IMR-90 (cell line): Measurements from ENCODE around the gene SLC12A6. TPM values are rescaled to one million over a fixed set of nuclear protein-coding genes. Genes with fewer than 3 reads are reported as not detected.

Source experiments
- ATAC-seq: fragments of 200-7000 bp; cut with Tn5 transposase; 2 replicates; pipeline ENCODE4 v1.9.1; 2020; ENCODE audit warnings: low read depth, mild to moderate bottlenecking, moderate library complexity
- BruUV-seq: library from RNA; stranded (reverse); fragments of 400-500 nt; replicated peaks from 2 replicates; lab custom pipeline; 2021; lab: Mats Ljungman, UMichigan
- CTCF ChIA-PET: fragments of 300-600 bp; formaldehyde crosslinking; extraction: SDS; loops from one replicate; lab custom pipeline; 2021; ENCODE audit warnings: antibody characterized with exemption; lab: Yijun Ruan, JAX
- POLR2A ChIA-PET: fragments of 300-600 bp; sonication (Branson Sonifier 250); formaldehyde crosslinking; loops from one replicate; lab custom pipeline; 2022; ENCODE audit warnings: antibody characterized with exemption; ENCODE audit not compliant: unreplicated experiment; lab: Charles Lee
- DNase-seq: peaks from one replicate; pipeline ENCODE4 v3.0.0; 2013
- H2AFZ ChIP-seq: replicated peaks from 2 replicates; pipeline ENCODE3; 2013; ENCODE audit warnings: low read length, mild to moderate bottlenecking; ENCODE audit not compliant: poor library complexity
- H2AK5ac ChIP-seq: 2 replicates; pipeline ENCODE4 v1.6.1; 2013; ENCODE audit warnings: low read depth, low read length, inconsistent platforms
- H2AK9ac ChIP-seq: replicated peaks from 2 replicates; pipeline ENCODE3; 2013; ENCODE audit warnings: mild to moderate bottlenecking, low read depth, low read length, moderate library complexity; ENCODE audit not compliant: poor library complexity
- H2BK120ac ChIP-seq: 2 replicates; pipeline ENCODE4 v1.6.1; 2013; ENCODE audit warnings: low read depth, low read length, inconsistent platforms
- H2BK15ac ChIP-seq: 3 replicates; pipeline ENCODE4 v1.6.1; 2013; ENCODE audit warnings: low read depth, low read length, inconsistent platforms
- H2BK20ac ChIP-seq: 2 replicates; pipeline ENCODE4 v1.6.1; 2013; ENCODE audit warnings: low read depth, mild to moderate bottlenecking, inconsistent platforms, low read length, moderate library complexity
- H2BK5ac ChIP-seq: 2 replicates; pipeline ENCODE4 v1.6.1; 2013; ENCODE audit warnings: mild to moderate bottlenecking, low read depth, low read length, inconsistent platforms; ENCODE audit not compliant: poor library complexity, severe bottlenecking
- H3K14ac ChIP-seq: replicated peaks from 2 replicates; pipeline ENCODE4 v1.6.1; 2013; ENCODE audit warnings: low read depth, low read length, inconsistent platforms
- H3K18ac ChIP-seq: 2 replicates; pipeline ENCODE4 v1.6.1; 2013; ENCODE audit warnings: low read depth, low read length, control low read depth
- H3K23ac ChIP-seq: 2 replicates; pipeline ENCODE4 v1.6.1; 2013; ENCODE audit warnings: low read depth, low read length, inconsistent platforms
- H3K27ac ChIP-seq: 2 replicates; pipeline ENCODE4 v1.5.1; 2013; ENCODE audit warnings: mild to moderate bottlenecking, control low read depth, low read length; ENCODE audit not compliant: insufficient read depth
- H3K27me3 ChIP-seq: 2 replicates; pipeline ENCODE4 v1.6.1; 2013; ENCODE audit warnings: low read length; ENCODE audit not compliant: control insufficient read depth, insufficient read depth
- H3K36me3 ChIP-seq: 2 replicates; pipeline ENCODE4 v1.6.1; 2013; ENCODE audit warnings: low read length, mixed read lengths; ENCODE audit not compliant: control insufficient read depth, insufficient read depth
- H3K4ac ChIP-seq: 2 replicates; pipeline ENCODE4 v1.6.1; 2013; ENCODE audit warnings: low read depth, low read length, inconsistent platforms
- H3K4me1 ChIP-seq: 2 replicates; pipeline ENCODE4 v1.6.1; 2013; ENCODE audit warnings: low read length, mixed read lengths; ENCODE audit not compliant: control insufficient read depth, insufficient read depth
- H3K4me2 ChIP-seq: 2 replicates; pipeline ENCODE4 v1.6.1; 2013; ENCODE audit warnings: low read depth, mild to moderate bottlenecking, control low read depth, low read length, moderate library complexity
- H3K4me3 ChIP-seq: 2 replicates; pipeline ENCODE4 v1.5.1; 2013; ENCODE audit warnings: low read depth, mild to moderate bottlenecking, control low read depth, low read length, moderate library complexity; ENCODE audit not compliant: insufficient read depth
- H3K56ac ChIP-seq: 2 replicates; pipeline ENCODE4 v1.6.1; 2013; ENCODE audit warnings: low read length, inconsistent platforms; ENCODE audit not compliant: insufficient read depth; ENCODE audit errors: extremely low read depth
- H3K79me1 ChIP-seq, 2 experiments: 2 replicates each; pipeline ENCODE4 v1.6.1; 2013; ENCODE audit warnings: low read length in 2 of 2, inconsistent platforms in 1 of 2, low read depth in 1 of 2
- H3K9ac ChIP-seq: 2 replicates; pipeline ENCODE4 v1.6.1; 2013; ENCODE audit warnings: low read depth, low read length, control low read depth
- H3K9me1 ChIP-seq: 2 replicates; pipeline ENCODE4 v1.6.1; 2013; ENCODE audit warnings: low read length, inconsistent platforms; ENCODE audit not compliant: insufficient read depth
- H3K9me3 ChIP-seq: 2 replicates; pipeline ENCODE4 v1.6.1; 2013; ENCODE audit warnings: low read length; ENCODE audit not compliant: control insufficient read depth, insufficient read depth
- H4K20me1 ChIP-seq: 2 replicates; pipeline ENCODE4 v1.6.1; 2013; ENCODE audit warnings: low read length, inconsistent platforms; ENCODE audit not compliant: insufficient read depth
- H4K5ac ChIP-seq: 2 replicates; pipeline ENCODE4 v1.6.1; 2013; ENCODE audit warnings: mild to moderate bottlenecking, low read depth, low read length, control low read depth
- H4K8ac ChIP-seq, 2 experiments: 2 replicates each; pipeline ENCODE4 v1.6.1; 2013; ENCODE audit warnings: low read depth in 2 of 2, low read length in 2 of 2, control low read depth in 1 of 2, inconsistent platforms in 1 of 2
- H4K91ac ChIP-seq: 2 replicates; pipeline ENCODE4 v1.6.1; 2013; ENCODE audit warnings: low read depth, low read length, inconsistent platforms; ENCODE audit not compliant: insufficient read depth
- BHLHE40 ChIP-seq: fragments of 150-350 bp; IDR thresholded peaks from 2 replicates; pipeline ENCODE4 v1.6.1; 2016; ENCODE audit warnings: mild to moderate bottlenecking, low read depth, low read length
- CEBPB ChIP-seq: IDR thresholded peaks from 2 replicates; pipeline ENCODE4 v1.6.1; 2012; ENCODE audit warnings: low read depth, low read length, improper control_type of control experiment
- CHD1 ChIP-seq: IDR thresholded peaks from 2 replicates; pipeline ENCODE4 v1.6.1; 2012; ENCODE audit warnings: low read depth, low read length, improper control_type of control experiment
- CTCF ChIP-seq: conservative IDR thresholded peaks from 2 replicates; pipeline ENCODE4 v1.5.1; 2012; ENCODE audit warnings: mild to moderate bottlenecking, low read depth, low read length, improper control_type of control experiment
- ELK1 ChIP-seq: fragments of 150-350 bp; IDR thresholded peaks from 2 replicates; pipeline ENCODE4 v1.6.1; 2016; ENCODE audit warnings: low read depth, mild to moderate bottlenecking, low read length, moderate library complexity, borderline replicate concordance
- FOS ChIP-seq: fragments of 150-350 bp; IDR thresholded peaks from 2 replicates; pipeline ENCODE4 v1.6.1; 2016; ENCODE audit warnings: low read depth, low read length
- MAFK ChIP-seq: IDR thresholded peaks from 2 replicates; pipeline ENCODE4 v1.6.1; 2012; ENCODE audit warnings: low read depth, low read length, improper control_type of control experiment
- MAZ ChIP-seq: IDR thresholded peaks from 2 replicates; pipeline ENCODE4 v1.6.1; 2012; ENCODE audit warnings: low read depth, mild to moderate bottlenecking, low read length, improper control_type of control experiment, moderate library complexity, borderline replicate concordance
- RAD21 ChIP-seq: IDR thresholded peaks from 2 replicates; pipeline ENCODE4 v1.6.1; 2012; ENCODE audit warnings: low read length, improper control_type of control experiment
- RFX5 ChIP-seq: IDR thresholded peaks from 2 replicates; pipeline ENCODE4 v1.8.0; 2012; ENCODE audit warnings: low read depth, mild to moderate bottlenecking, low read length, moderate library complexity
- USF2 ChIP-seq: fragments of 150-350 bp; IDR thresholded peaks from 2 replicates; pipeline ENCODE4 v1.6.1; 2017; ENCODE audit warnings: mild to moderate bottlenecking, antibody characterized with exemption, low read length, low read depth
- WGBS, 2 experiments: methylation state at CpG; one replicate each; pipeline versions ENCODE4 v1.1.5 to v1.1.7; 2013; ENCODE audit warnings: missing lambda C conversion rate in 2 of 2; ENCODE audit not compliant: insufficient read length in 1 of 2; ENCODE audit errors: extremely low coverage in 2 of 2; 5-methylcytosine and 5-hydroxymethylcytosine counted together
- dilution Hi-C: fragments of 300-500 bp; cut with HindIII; formaldehyde crosslinking; loops from one replicate; pipeline ENCODE4 v1.14.3; 2018; ENCODE audit warnings: low sequenced_read_pairs; ENCODE audit not compliant: unreplicated experiment
- in situ Hi-C: fragments of 300-500 bp; cut with MboI; formaldehyde crosslinking; loops from 3 replicates; pipeline ENCODE4 v1.14.3; 2019; ENCODE audit warnings: low sequenced_read_pairs, inconsistent platforms, mixed read lengths
- intact Hi-C: fragments of 100-400 bp; cut with micrococcal nuclease; formaldehyde crosslinking; loops from 2 replicates; pipeline ENCODE4 v1.10.0; 2022
- polyA plus RNA-seq, 3 experiments: library from polyadenylated mRNA; depleted of rRNA; stranded (reverse); fragments of >200 nt; gene quantifications; 2 replicates each; pipeline ENCODE4 v1.2.3, GENCODE V29; 2012; ENCODE audit warnings: low replicate concordance in 1 of 3
- total RNA-seq: library from RNA; depleted of rRNA; stranded (reverse); fragments of >200 nt; gene quantifications from 2 replicates; pipeline ENCODE4 v1.2.3, GENCODE V29; 2012

Gene SLC12A6
- total and polyA plus RNA-seq, 2 of the 4 experiments (the other 2 are of a cell fraction), result 7.7 to 10.2 TPM

- no peak overlapping the region for H2BK5ac ChIP-seq
Observed at GRCh38 chr15:34341381-34342212, 4.0 kb upstream of the SLC12A6 start.

More at GRCh38 chr15:34341381-34342212, 4.0 kb upstream of the SLC12A6 start:
- no peaks in the 10 kb centered on the region for H3K27me3 ChIP-seq
- no peak for ATAC-seq
- no peak overlapping the region for H2BK20ac ChIP-seq
- H3K56ac ChIP-seq, result no peak overlapping the region
- H3K9me1 ChIP-seq, result 0 out of 2 replicates have a peak, but pooled peaks cover 3% of the 10 kb centered on the region
- H4K20me1 ChIP-seq, result peaks cover 3% of the 10 kb centered on the region; the same call in 1 of the 2 replicates
- H3K23ac ChIP-seq, result no peak overlapping the region
- BruUV-seq, result TSS peak; percentile 78
- no peak overlapping the region; a peak in 1 of 4 replicates for H4K8ac ChIP-seq
- H2BK120ac ChIP-seq, result no peak overlapping the region
- no peak overlapping the region for H3K14ac ChIP-seq
- H4K91ac ChIP-seq, result no peak overlapping the region
- H3K9me3 ChIP-seq, result no peaks in the 10 kb centered on the region
- POLR2A ChIA-PET, result no interaction called here
- no peak overlapping the region for H3K9ac ChIP-seq
- CTCF ChIA-PET, result interaction anchor here (1.1 kb wide), 1 partner anchor 246 kb away, joined by 4 read pairs; no protein-coding TSS in a partner anchor
- no peak overlapping the region; the same call in 1 of the 2 replicates for H3K4me3 ChIP-seq
- H4K5ac ChIP-seq, result no peak overlapping the region
- peak overlapping the region; percentile 76 for H3K4me2 ChIP-seq
- peaks cover 7% of the 10 kb centered on the region for H3K36me3 ChIP-seq
- dilution Hi-C loops, result no loop called here
- H3K79me1 ChIP-seq, result peaks cover 6 to 31% of the 10 kb centered on the region in 2 experiments; a peak in 3 of 4 replicates
- no peak overlapping the region for H2BK15ac ChIP-seq
- H3K18ac ChIP-seq, result no peak overlapping the region
- no peak for DNase-seq
- in situ Hi-C loops, result no loop called here
- no peak overlapping the region for H3K27ac ChIP-seq
- H2AFZ ChIP-seq, result no peak overlapping the region
- H2AK5ac ChIP-seq, result peak overlapping the region; percentile 7; the same call in 1 of the 2 replicates
- intact Hi-C loops, result no loop called here
- TF ChIP-seq CHD1 (no peak), FOS (no peak), RFX5 (no peak), MAFK (no peak), MAZ (no peak), USF2 (no peak), RAD21 (no peak), CEBPB (no peak), BHLHE40 (no peak), CTCF (no peak), ELK1 (no peak)
- 97% methylated on average over 13 of the region's 15 CpGs; no CpG with 5 or more reads in 1 of the 2 experiments for WGBS, 2 experiments
- H3K4ac ChIP-seq, result no peak overlapping the region
- H2AK9ac ChIP-seq, result peak overlapping the region; percentile 77
- H3K4me1 ChIP-seq, result peaks cover 8% of the 10 kb centered on the region
